HepG2 (cell line): Measurements from ENCODE around the gene IER2. TPM values are rescaled to one million over a fixed set of nuclear protein-coding genes. Genes with fewer than 3 reads are reported as not detected.

Source experiments
- ATAC-seq: fragments of 200-7000 bp; cut with Tn5 transposase; 3 replicates; pipeline ENCODE4 v1.9.1; 2020; ENCODE audit warnings: mild to moderate bottlenecking, moderate library complexity
- BruUV-seq: library from RNA; stranded (reverse); fragments of 400-500 nt; replicated peaks from 2 replicates; lab custom pipeline; 2021; lab: Mats Ljungman, UMichigan
- CTCF ChIA-PET: fragments of 300-600 bp; formaldehyde crosslinking; extraction: SDS; loops from one replicate; lab custom pipeline; 2021; ENCODE audit warnings: low total read pairs, inconsistent platforms, low intra/inter-chr PET ratio; lab: Yijun Ruan, JAX
- POLR2A ChIA-PET: fragments of 350-600 bp; sonication (Branson Sonifier 250); formaldehyde crosslinking; loops from one replicate; lab custom pipeline; 2020; ENCODE audit warnings: antibody characterized with exemption, inconsistent platforms; lab: Yijun Ruan, JAX
- DNase-seq: peaks from one replicate; pipeline ENCODE4 v3.0.0-alpha.2; 2015; ENCODE audit warnings: low spot score
- FAIRE-seq: peaks from 3 replicates; lab custom pipeline; 2011; peaks lifted over from hg19 to GRCh38; lab: Jason Lieb, UNC
- H2AFZ ChIP-seq: one replicate; pipeline ENCODE4 v1.6.1; 2011; ENCODE audit warnings: low read length, inconsistent platforms
- H3K27ac ChIP-seq: fragments of 300-600 bp; 3 replicates; pipeline ENCODE4 v1.8.0; 2011; ENCODE audit warnings: mixed run types, mild to moderate bottlenecking, mixed read lengths, low read length, inconsistent platforms; ENCODE audit not compliant: insufficient read depth; ENCODE audit errors: extremely low read length
- H3K27me3 ChIP-seq, 2 experiments: fragments of 200-600 bp in 1 of 2; 2 replicates in 1 of 2; 3 replicates in 1 of 2; pipeline versions ENCODE4 v1.6.0 to v1.8.0; 2011; ENCODE audit warnings: low read length in 2 of 2, mild to moderate bottlenecking in 2 of 2, moderate library complexity in 2 of 2, inconsistent platforms in 1 of 2; ENCODE audit not compliant: insufficient read depth in 2 of 2, control insufficient read depth in 1 of 2
- H3K36me3 ChIP-seq, 2 experiments: fragments of 200-600 bp in 1 of 2; replicated peaks in 1 of 2; 2 replicates in 1 of 2; 3 replicates in 1 of 2; pipeline versions ENCODE4 v1.5.1 to v1.8.0; 2011; ENCODE audit warnings: low read length in 2 of 2, inconsistent platforms in 1 of 2; ENCODE audit not compliant: insufficient read depth in 2 of 2, control insufficient read depth in 1 of 2
- H3K4me1 ChIP-seq: 2 replicates; pipeline ENCODE4 v1.5.1; 2012; ENCODE audit warnings: low read length, inconsistent platforms; ENCODE audit not compliant: insufficient read depth
- H3K4me2 ChIP-seq: 2 replicates; pipeline ENCODE4 v1.6.0; 2011; ENCODE audit warnings: low read depth, low read length, inconsistent platforms
- H3K4me3 ChIP-seq, 3 experiments: fragments of 200-600 bp in 1 of 3; sonication (generic), shearing (Covaris generic) in 1 of 3; replicated peaks in 1 of 3; 2 replicates each; pipeline ENCODE4 v1.5.1; 2011 to 2016; ENCODE audit warnings: low read length in 3 of 3, inconsistent platforms in 2 of 3, low read depth in 2 of 3, mild to moderate bottlenecking in 2 of 3, control low read depth in 1 of 3, mixed read lengths in 1 of 3; ENCODE audit not compliant: insufficient read depth in 1 of 3
- H3K79me2 ChIP-seq: one replicate; pipeline ENCODE4 v1.6.1; 2011; ENCODE audit warnings: low read length, inconsistent platforms; ENCODE audit not compliant: insufficient read depth
- H3K9ac ChIP-seq: 2 replicates; pipeline ENCODE4 v1.6.0; 2011; ENCODE audit warnings: mild to moderate bottlenecking, low read depth, low read length, inconsistent platforms; ENCODE audit not compliant: insufficient read depth
- H3K9me3 ChIP-seq: 2 replicates; pipeline ENCODE4 v1.5.1; 2012; ENCODE audit warnings: mild to moderate bottlenecking, low read length
- H4K20me1 ChIP-seq: 2 replicates; pipeline ENCODE4 v1.6.0; 2011; ENCODE audit warnings: inconsistent platforms, mild to moderate bottlenecking, low read length, moderate library complexity; ENCODE audit not compliant: insufficient read depth
- AGO2 ChIP-seq: fragments of 200-400 bp; formaldehyde crosslinking; optimal IDR thresholded peaks from 2 replicates; pipeline ENCODE3; 2017; ENCODE audit warnings: mild to moderate bottlenecking, low read depth, low read length, moderate library complexity
- ATF4 ChIP-seq, 2 experiments: fragments of 450-650 bp in 1 of 2; sonication (generic) in 1 of 2; formaldehyde crosslinking; IDR thresholded peaks; 2 replicates each; pipeline versions ENCODE4 v1.5.0 to v1.8.0; 2020 to 2022; ENCODE audit warnings: mild to moderate bottlenecking in 1 of 2, missing genetic modification reagents in 1 of 2
- CTCF ChIP-seq: sonication (generic); formaldehyde crosslinking; IDR thresholded peaks from 2 replicates; pipeline ENCODE4 v1.5.0; 2020; ENCODE audit warnings: mild to moderate bottlenecking, missing genetic modification reagents, moderate library complexity
- ELF3 ChIP-seq: IDR thresholded peaks from 2 replicates; pipeline ENCODE4 v1.6.1; 2016; ENCODE audit warnings: missing genetic modification reagents, missing compliant biosample characterization
- GABPB1 ChIP-seq: IDR thresholded peaks from 2 replicates; pipeline ENCODE4 v1.6.1; 2016; ENCODE audit warnings: mild to moderate bottlenecking, missing genetic modification reagents, moderate library complexity, missing compliant biosample characterization
- GMEB2 ChIP-seq: IDR thresholded peaks from 2 replicates; pipeline ENCODE4 v1.6.1; 2016; ENCODE audit warnings: missing biosample characterization, missing genetic modification reagents, low read depth
- GZF1 ChIP-seq: sonication (generic); formaldehyde crosslinking; IDR thresholded peaks from 2 replicates; pipeline ENCODE4 v1.5.1; 2020; ENCODE audit warnings: mild to moderate bottlenecking, missing genetic modification reagents
- HES4 ChIP-seq: sonication (generic); formaldehyde crosslinking; IDR thresholded peaks from 2 replicates; pipeline ENCODE4 v1.9.0; 2021; ENCODE audit warnings: mild to moderate bottlenecking, missing genetic modification reagents, borderline replicate concordance
- IRX3 ChIP-seq: sonication (generic); formaldehyde crosslinking; IDR thresholded peaks from 2 replicates; pipeline ENCODE4 v1.8.1; 2023; ENCODE audit warnings: mild to moderate bottlenecking, low read depth, missing genetic modification reagents, borderline replicate concordance
- MLX ChIP-seq: IDR thresholded peaks from 2 replicates; pipeline ENCODE4 v1.6.1; 2016
- PHB2 ChIP-seq: fragments of 450-650 bp; IDR thresholded peaks from 2 replicates; pipeline ENCODE4 v1.6.1; 2018; ENCODE audit not compliant: partially characterized antibody
- PLRG1 ChIP-seq: fragments of 450-650 bp; conservative IDR thresholded peaks from 2 replicates; pipeline ENCODE4 v1.6.1; 2016
- RBFOX2 ChIP-seq: fragments of 200-400 bp; formaldehyde crosslinking; IDR thresholded peaks from 2 replicates; pipeline ENCODE4 v1.6.1; 2017; ENCODE audit warnings: low read depth, mild to moderate bottlenecking, low read length
- SNAI1 ChIP-seq: sonication (generic); formaldehyde crosslinking; IDR thresholded peaks from 2 replicates; pipeline ENCODE4 v1.5.0; 2020; ENCODE audit warnings: mild to moderate bottlenecking, missing genetic modification reagents, borderline replicate concordance
- ZBTB33 ChIP-seq: sonication (generic); formaldehyde crosslinking; IDR thresholded peaks from 2 replicates; pipeline ENCODE4 v1.4.0; 2020; ENCODE audit warnings: missing genetic modification reagents
- ZBTB38 ChIP-seq: sonication (generic); formaldehyde crosslinking; IDR thresholded peaks from 2 replicates; pipeline ENCODE4 v1.5.1; 2020; ENCODE audit warnings: mild to moderate bottlenecking, missing genetic modification reagents
- ZNF33A ChIP-seq: sonication (generic); formaldehyde crosslinking; IDR thresholded peaks from 2 replicates; pipeline ENCODE4 v1.5.1; 2020; ENCODE audit warnings: missing genetic modification reagents, mild to moderate bottlenecking, moderate library complexity, borderline replicate concordance
- ZNF580 ChIP-seq: IDR thresholded peaks from 2 replicates; pipeline ENCODE4 v1.6.1; 2016; ENCODE audit warnings: low read depth, borderline replicate concordance
- WGBS: methylation state at CpG from one replicate; pipeline ENCODE4 v1.1.6; 2017; ENCODE audit warnings: low lambda C conversion rate; 5-methylcytosine and 5-hydroxymethylcytosine counted together
- in situ Hi-C: cut with HindIII; loops from 2 replicates; pipeline ENCODE4 v1.10.0; 2017; ENCODE audit warnings: low pct_unique_long_range_greater_than_20kb; ENCODE audit not compliant: extremely low pct_ligation_motif_present
- intact Hi-C: fragments of 100-400 bp; cut with micrococcal nuclease; formaldehyde crosslinking; loops from one replicate; pipeline ENCODE4 v1.10.0; 2022; ENCODE audit not compliant: unreplicated experiment
- polyA plus RNA-seq, 8 experiments: library from polyadenylated mRNA; depleted of rRNA in 3 of 8; stranded (reverse) in 7 of 8; unstranded in 1 of 8; fragments of >200 nt; fragmentation: Illumina TruSeq in 4 of 8; extraction: Trizol in 4 of 8; gene quantifications; 2 replicates each; pipeline versions ENCODE4 v1.2.1 to v1.2.3, GENCODE V29; 2011 to 2016; ENCODE audit warnings: low read depth in 4 of 8, missing spikeins in 1 of 8, mixed read lengths in 1 of 8; ENCODE audit not compliant: insufficient read depth in 1 of 8
- total RNA-seq, 5 experiments: library from RNA; depleted of rRNA; stranded (reverse); fragments of >200 nt; fragmentation: Illumina TruSeq; extraction: Trizol; gene quantifications; 2 replicates each; pipeline ENCODE4 v1.2.3, GENCODE V29; 2016; ENCODE audit warnings: low read depth in 1 of 5

Gene IER2
- total and polyA plus RNA-seq, 2 of the 13 experiments (the other 11 are each of a cell fraction or from before 2014, with no cell fraction given), result 10.1 to 14.3 TPM

GRCh38 chr19:13104360-13104847, 45.8 kb upstream of the IER2 start:
- ChIA-PET CTCF (no interaction called here), POLR2A (interaction anchor here (1.2 kb wide), 1 partner anchor 14 kb away, joined by 5 read pairs; the partner anchor contains the start of gene NACC1)
- DNase-seq, result no peak
- Histone ChIP-seq H2AFZ (no peak overlapping the region), H3K79me2 (no peaks in the 10 kb centered on the region), H3K4me2 (no peak overlapping the region), H3K4me3 (no peak overlapping the region), H3K9me3 (no peaks in the 10 kb centered on the region), H3K36me3 (peaks cover 3 to 12% of the 10 kb centered on the region in 2 experiments; a peak in 4 of 5 replicates), H3K4me1 (peaks cover 20% of the 10 kb centered on the region), H3K9ac (no peak overlapping the region), H4K20me1 (no peaks in the 10 kb centered on the region; the same call in 1 of the 2 replicates), H3K27me3 (no peaks in the 10 kb centered on the region), H3K27ac (no peak overlapping the region)
- no peak for ATAC-seq
- intact Hi-C loops, result no loop called here
- in situ Hi-C loops, result no loop called here
- no peak for FAIRE-seq
- WGBS, result 92% methylated on average over 29 of the region's 33 CpGs
- no TSS peak for BruUV-seq
- no peak for TF ChIP-seq PHB2
- no peak for TF ChIP-seq SNAI1 (CRISPR knock-in tag)
- no peak for TF ChIP-seq ZNF33A
- peak; percentile 94 for TF ChIP-seq ZBTB33 (CRISPR knock-in tag)
- TF ChIP-seq ELF3, result no peak
- no peak for TF ChIP-seq PLRG1
- no peak for TF ChIP-seq MLX (CRISPR knock-in tag)
- TF ChIP-seq GZF1 (CRISPR knock-in tag), result no peak
- TF ChIP-seq ZBTB38 (CRISPR knock-in tag), result peak; percentile 63; the same call in 1 of the 2 replicates
- TF ChIP-seq AGO2, result peak; percentile 83
- TF ChIP-seq IRX3 (CRISPR knock-in tag), result no peak
- no peak for TF ChIP-seq ZNF580 (CRISPR knock-in tag)
- no peak for TF ChIP-seq GMEB2 (CRISPR knock-in tag)
- TF ChIP-seq GABPB1 (CRISPR knock-in tag), result peak; percentile 13; the same call in 1 of the 2 replicates
- TF ChIP-seq RBFOX2, result 0 out of 2 replicates have a peak, but pooled peaks have one; percentile 30
- TF ChIP-seq HES4 (CRISPR knock-in tag), result no peak
- TF ChIP-seq ATF4 (CRISPR knock-in tag; IDR thresholded peaks at IDR 0.05), result no peak
- TF ChIP-seq CTCF (CRISPR knock-in tag), result peak; percentile 42
